GM23338 (cell line): ENCODE results near the gene EFCAB9. TPM values are rescaled to one million over a fixed set of nuclear protein-coding genes. Genes with fewer than 3 reads are reported as not detected.

Experiments
- ATAC-seq: fragments of 200-7000 bp; cut with Tn5 transposase; 3 replicates; pipeline ENCODE4 v1.9.1; 2020
- DNase-seq: peaks from one replicate; pipeline ENCODE4 v3.0.0-alpha.2; 2015; ENCODE audit warnings: low spot score
- H2AFZ ChIP-seq: fragments of 200-600 bp; sonication (generic); 2 replicates; pipeline ENCODE4 v1.8.0; 2016; ENCODE audit warnings: antibody characterized with exemption, mild to moderate bottlenecking, moderate library complexity
- H3F3A ChIP-seq: fragments of 200-600 bp; sonication (generic); replicated peaks from 2 replicates; pipeline ENCODE4 v1.8.0; 2017; ENCODE audit warnings: antibody characterized with exemption, mixed run types, low read depth
- H3K27ac ChIP-seq: fragments of 200-600 bp; sonication (generic); 2 replicates; pipeline ENCODE4 v1.6.1; 2016; ENCODE audit warnings: low read depth
- H3K27me3 ChIP-seq: fragments of 200-600 bp; sonication (generic); 2 replicates; pipeline ENCODE4 v1.8.0; 2016; ENCODE audit warnings: mild to moderate bottlenecking, mixed run types, moderate library complexity; ENCODE audit not compliant: insufficient read depth
- H3K36me3 ChIP-seq: fragments of 200-600 bp; sonication (generic); 2 replicates; pipeline ENCODE4 v1.8.0; 2016; ENCODE audit warnings: mild to moderate bottlenecking; ENCODE audit not compliant: insufficient read depth
- H3K4me1 ChIP-seq: fragments of 200-600 bp; sonication (generic); 2 replicates; pipeline ENCODE4 v1.8.0; 2016; ENCODE audit warnings: mild to moderate bottlenecking, moderate library complexity; ENCODE audit not compliant: insufficient read depth
- H3K4me2 ChIP-seq: fragments of 200-600 bp; sonication (generic); 2 replicates; pipeline ENCODE4 v1.7.1; 2017; ENCODE audit warnings: mixed run types
- H3K4me3 ChIP-seq: fragments of 200-600 bp; sonication (generic); 2 replicates; pipeline ENCODE4 v1.6.1; 2016; ENCODE audit warnings: mixed run types
- H3K79me2 ChIP-seq: fragments of 200-600 bp; sonication (generic); replicated peaks from 2 replicates; pipeline ENCODE4 v1.8.0; 2017; ENCODE audit warnings: mild to moderate bottlenecking; ENCODE audit not compliant: insufficient read depth
- H3K9me2 ChIP-seq: fragments of 200-600 bp; sonication (generic); 2 replicates; pipeline ENCODE4 v1.8.0; 2017; ENCODE audit not compliant: insufficient read depth
- H4K20me1 ChIP-seq: fragments of 200-600 bp; sonication (generic); replicated peaks from 2 replicates; pipeline ENCODE4 v1.8.0; 2017; ENCODE audit warnings: mild to moderate bottlenecking; ENCODE audit not compliant: insufficient read depth
- H3K27ac Mint-ChIP-seq: 2 replicates; pipeline ENCODE4 v1.8.0; 2020; ENCODE audit warnings: inconsistent platforms, mild to moderate bottlenecking, moderate library complexity, mixed read lengths
- H3K27me3 Mint-ChIP-seq: 3 replicates; pipeline ENCODE4 v1.8.0; 2022; ENCODE audit warnings: low read depth, mild to moderate bottlenecking, moderate library complexity, mixed read lengths, inconsistent platforms; ENCODE audit not compliant: insufficient read depth, poor library complexity
- H3K36me3 Mint-ChIP-seq: 3 replicates; pipeline ENCODE4 v1.8.0; 2021; ENCODE audit warnings: low read depth, mild to moderate bottlenecking, inconsistent platforms, moderate library complexity, mixed read lengths
- H3K4me1 Mint-ChIP-seq: 3 replicates; pipeline ENCODE4 v1.8.0; 2020; ENCODE audit warnings: mild to moderate bottlenecking, inconsistent platforms, mixed read lengths
- H3K4me3 Mint-ChIP-seq: 3 replicates; pipeline ENCODE4 v1.8.0; 2021; ENCODE audit warnings: moderate library complexity, mild to moderate bottlenecking, inconsistent platforms, mixed read lengths
- H3K9me3 Mint-ChIP-seq: 3 replicates; pipeline ENCODE4 v1.8.0; 2020; ENCODE audit warnings: moderate library complexity, mild to moderate bottlenecking, inconsistent platforms, mixed read lengths
- CREB1 ChIP-seq: fragments of 250-450 bp; sonication (Bioruptor Pico); IDR thresholded peaks from 2 replicates; pipeline ENCODE4 v1.5.0; 2020; ENCODE audit warnings: low read depth, mild to moderate bottlenecking, moderate library complexity
- EZH2 ChIP-seq: fragments of 200-600 bp; sonication (generic); IDR thresholded peaks from one replicate; pipeline ENCODE4 v1.8.0; 2017; ENCODE audit warnings: antibody characterized with exemption, mild to moderate bottlenecking, low read depth; ENCODE audit not compliant: unreplicated experiment
- EZH2phosphoT487 ChIP-seq: fragments of 200-600 bp; sonication (generic); IDR thresholded peaks from one replicate; pipeline ENCODE4 v1.8.1; 2018; ENCODE audit warnings: antibody characterized with exemption; ENCODE audit not compliant: unreplicated experiment
- JUNB ChIP-seq: IDR thresholded peaks from one replicate; pipeline ENCODE4 v1.6.1; 2016; ENCODE audit warnings: antibody characterized with exemption; ENCODE audit not compliant: unreplicated experiment
- NANOG ChIP-seq: IDR thresholded peaks from 2 replicates; pipeline ENCODE4 v1.6.1; 2016; ENCODE audit warnings: antibody characterized with exemption, borderline replicate concordance
- POLR2AphosphoS5 ChIP-seq: IDR thresholded peaks from 2 replicates; pipeline ENCODE4 v1.6.1; 2016; ENCODE audit warnings: antibody characterized with exemption, low read depth
- STAT1 ChIP-seq: IDR thresholded peaks from one replicate; pipeline ENCODE4 v1.6.1; 2016; ENCODE audit warnings: antibody characterized with exemption; ENCODE audit not compliant: unreplicated experiment
- ZNF114 ChIP-seq: fragments of 250-450 bp; sonication (Bioruptor Pico); IDR thresholded peaks from 2 replicates; pipeline ENCODE4 v1.5.0; 2020; ENCODE audit warnings: mild to moderate bottlenecking, moderate library complexity
- ZNF331 ChIP-seq: fragments of 250-450 bp; sonication (Bioruptor Pico); IDR thresholded peaks from 2 replicates; pipeline ENCODE4 v1.5.0; 2020; ENCODE audit warnings: low read depth, mild to moderate bottlenecking, moderate library complexity
- polyA plus RNA-seq: library from polyadenylated mRNA; unstranded; fragments of >200 nt; fragmentation: Nextera tagmentation; extraction: Ambion mirVana; gene quantifications from 2 replicates; pipeline ENCODE4 v1.2.1, GENCODE V29; 2016
- total RNA-seq: library from RNA; depleted of rRNA; stranded (reverse); fragments of >200 nt; shearing (Covaris generic); gene quantifications from 2 replicates; pipeline ENCODE4 v1.2.3, GENCODE V29; 2014
- TF ChIP-seq, protein P1 (sequence below): fragments of 250-450 bp; sonication (Bioruptor Pico); IDR thresholded peaks from 2 replicates; pipeline ENCODE4 v1.5.0; 2020; ENCODE audit warnings: mild to moderate bottlenecking, moderate library complexity
- TF ChIP-seq, protein P2 (sequence below), 2 experiments: fragments of 200-600 bp in 1 of 2; sonication (generic) in 1 of 2; conservative IDR thresholded peaks; 2 replicates each; pipeline versions ENCODE4 v1.5.1 to v1.6.1; 2016 to 2017; ENCODE audit warnings: antibody characterized with exemption in 2 of 2, low read depth in 2 of 2, mild to moderate bottlenecking in 2 of 2, moderate library complexity in 1 of 2
- TF ChIP-seq, protein P3 (sequence below): IDR thresholded peaks from 2 replicates; pipeline ENCODE4 v1.6.1; 2016; ENCODE audit warnings: antibody characterized with exemption

EFCAB9 gene
- total and polyA plus RNA-seq, 2 experiments from 2014 or later: not detected

DNA sequence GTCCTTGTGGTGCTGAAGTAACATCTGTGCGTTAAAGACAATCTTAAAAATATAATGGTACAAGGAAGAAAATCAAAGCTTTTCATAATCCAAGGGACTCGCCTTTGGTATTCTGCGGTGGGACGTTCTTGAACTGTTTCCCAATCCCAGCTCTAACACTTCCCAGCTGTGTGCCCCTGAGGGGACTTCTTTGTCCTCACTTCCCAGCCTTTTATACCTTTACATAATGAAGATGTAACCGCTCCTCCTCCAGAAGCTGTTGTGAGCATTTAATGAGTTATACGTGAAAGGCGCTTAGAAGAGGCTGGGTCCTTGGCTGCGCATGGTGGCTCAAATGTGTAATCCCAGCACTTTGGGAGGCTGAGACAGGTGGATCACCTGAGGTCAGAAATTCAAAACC lies 22.9 kb upstream of the EFCAB9 start:
- Histone ChIP-seq H2AFZ (no peak overlapping the region), H3K4me2 (no peak overlapping the region), H3K4me3 (no peak overlapping the region), H3K79me2 (peaks cover 10% of the 10 kb centered on the region), H3K27me3 (no peaks in the 10 kb centered on the region), H4K20me1 (peaks cover 3% of the 10 kb centered on the region), H3K36me3 (no peaks in the 10 kb centered on the region), H3F3A (peaks cover 4% of the 10 kb centered on the region; the same call in 1 of the 2 replicates), H3K27ac (no peak overlapping the region), H3K9me2 (no peaks in the 10 kb centered on the region), H3K4me1 (peaks cover 12% of the 10 kb centered on the region)
- H3K27ac Mint-ChIP-seq: no peak overlapping the region; the same call in 1 of the 2 replicates
- H3K27me3 Mint-ChIP-seq: peaks cover 6% of the 10 kb centered on the region
- DNase-seq (no peak), ATAC-seq (no peak)
- H3K36me3 Mint-ChIP-seq: no peaks in the 10 kb centered on the region
- no peaks in the 10 kb centered on the region for H3K9me3 Mint-ChIP-seq
- no peak overlapping the region for H3K4me3 Mint-ChIP-seq
- TF ChIP-seq EZH2phosphoT487: no peak
- H3K4me1 Mint-ChIP-seq: peaks cover 24% of the 10 kb centered on the region

DNA sequence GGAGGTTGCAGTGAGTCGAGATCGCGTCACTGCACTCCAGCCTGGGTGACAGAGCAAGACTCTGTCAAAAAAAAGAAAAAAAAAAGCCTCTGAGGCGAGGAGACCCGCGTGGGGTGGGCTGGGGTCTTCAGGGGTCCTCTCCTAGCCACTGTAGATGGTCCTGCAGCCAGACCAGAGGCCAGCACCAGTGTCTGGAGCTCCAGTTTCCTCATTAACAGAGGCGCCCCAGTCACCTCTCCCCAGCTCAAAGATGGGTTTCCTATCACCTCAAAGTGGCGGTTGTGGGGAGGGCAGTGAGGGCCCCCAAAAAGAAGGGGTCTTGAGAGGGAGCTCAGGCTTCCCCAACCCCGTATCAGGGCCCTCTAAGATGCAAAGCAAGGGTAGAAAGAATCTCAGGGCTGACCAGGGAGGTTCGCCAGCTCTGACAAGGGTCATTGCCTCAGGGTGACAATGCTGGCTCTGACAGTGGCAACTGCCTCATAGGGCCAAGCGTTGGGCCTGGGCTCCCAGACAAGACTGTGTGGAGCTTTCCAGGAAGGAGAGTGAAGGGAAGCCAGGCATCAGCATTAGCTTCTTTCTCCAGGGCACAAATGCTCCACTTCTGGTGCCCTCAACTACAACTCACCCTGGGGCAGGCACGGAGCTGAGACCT lies 20.9 kb upstream of the EFCAB9 start:
- H3K27ac ChIP-seq: no peak overlapping the region
- DNase-seq: no peak
- Mint-ChIP-seq H3K4me1 (peaks cover 24% of the 10 kb centered on the region), H3K27me3 (peaks cover 8% of the 10 kb centered on the region), H3K9me3 (no peaks in the 10 kb centered on the region), H3K27ac (no peak overlapping the region; the same call in 1 of the 2 replicates), H3K4me3 (no peak overlapping the region), H3K36me3 (no peaks in the 10 kb centered on the region)
- peaks cover 8% of the 10 kb centered on the region for H3K79me2 ChIP-seq
- no peaks in the 10 kb centered on the region for H3K27me3 ChIP-seq
- H3K4me3 ChIP-seq: no peak overlapping the region
- H3F3A ChIP-seq: peaks cover 4% of the 10 kb centered on the region; the same call in 1 of the 2 replicates
- H3K36me3 ChIP-seq: no peaks in the 10 kb centered on the region
- H3K9me2 ChIP-seq: no peaks in the 10 kb centered on the region
- H2AFZ ChIP-seq: no peak overlapping the region
- no peak overlapping the region for H3K4me2 ChIP-seq
- peaks cover 12% of the 10 kb centered on the region for H3K4me1 ChIP-seq
- no peak for ATAC-seq
- peaks cover 7% of the 10 kb centered on the region for H4K20me1 ChIP-seq
- no peak for TF ChIP-seq POLR2AphosphoS5
- TF ChIP-seq CREB1: no peak
- TF ChIP-seq, protein P1, sequence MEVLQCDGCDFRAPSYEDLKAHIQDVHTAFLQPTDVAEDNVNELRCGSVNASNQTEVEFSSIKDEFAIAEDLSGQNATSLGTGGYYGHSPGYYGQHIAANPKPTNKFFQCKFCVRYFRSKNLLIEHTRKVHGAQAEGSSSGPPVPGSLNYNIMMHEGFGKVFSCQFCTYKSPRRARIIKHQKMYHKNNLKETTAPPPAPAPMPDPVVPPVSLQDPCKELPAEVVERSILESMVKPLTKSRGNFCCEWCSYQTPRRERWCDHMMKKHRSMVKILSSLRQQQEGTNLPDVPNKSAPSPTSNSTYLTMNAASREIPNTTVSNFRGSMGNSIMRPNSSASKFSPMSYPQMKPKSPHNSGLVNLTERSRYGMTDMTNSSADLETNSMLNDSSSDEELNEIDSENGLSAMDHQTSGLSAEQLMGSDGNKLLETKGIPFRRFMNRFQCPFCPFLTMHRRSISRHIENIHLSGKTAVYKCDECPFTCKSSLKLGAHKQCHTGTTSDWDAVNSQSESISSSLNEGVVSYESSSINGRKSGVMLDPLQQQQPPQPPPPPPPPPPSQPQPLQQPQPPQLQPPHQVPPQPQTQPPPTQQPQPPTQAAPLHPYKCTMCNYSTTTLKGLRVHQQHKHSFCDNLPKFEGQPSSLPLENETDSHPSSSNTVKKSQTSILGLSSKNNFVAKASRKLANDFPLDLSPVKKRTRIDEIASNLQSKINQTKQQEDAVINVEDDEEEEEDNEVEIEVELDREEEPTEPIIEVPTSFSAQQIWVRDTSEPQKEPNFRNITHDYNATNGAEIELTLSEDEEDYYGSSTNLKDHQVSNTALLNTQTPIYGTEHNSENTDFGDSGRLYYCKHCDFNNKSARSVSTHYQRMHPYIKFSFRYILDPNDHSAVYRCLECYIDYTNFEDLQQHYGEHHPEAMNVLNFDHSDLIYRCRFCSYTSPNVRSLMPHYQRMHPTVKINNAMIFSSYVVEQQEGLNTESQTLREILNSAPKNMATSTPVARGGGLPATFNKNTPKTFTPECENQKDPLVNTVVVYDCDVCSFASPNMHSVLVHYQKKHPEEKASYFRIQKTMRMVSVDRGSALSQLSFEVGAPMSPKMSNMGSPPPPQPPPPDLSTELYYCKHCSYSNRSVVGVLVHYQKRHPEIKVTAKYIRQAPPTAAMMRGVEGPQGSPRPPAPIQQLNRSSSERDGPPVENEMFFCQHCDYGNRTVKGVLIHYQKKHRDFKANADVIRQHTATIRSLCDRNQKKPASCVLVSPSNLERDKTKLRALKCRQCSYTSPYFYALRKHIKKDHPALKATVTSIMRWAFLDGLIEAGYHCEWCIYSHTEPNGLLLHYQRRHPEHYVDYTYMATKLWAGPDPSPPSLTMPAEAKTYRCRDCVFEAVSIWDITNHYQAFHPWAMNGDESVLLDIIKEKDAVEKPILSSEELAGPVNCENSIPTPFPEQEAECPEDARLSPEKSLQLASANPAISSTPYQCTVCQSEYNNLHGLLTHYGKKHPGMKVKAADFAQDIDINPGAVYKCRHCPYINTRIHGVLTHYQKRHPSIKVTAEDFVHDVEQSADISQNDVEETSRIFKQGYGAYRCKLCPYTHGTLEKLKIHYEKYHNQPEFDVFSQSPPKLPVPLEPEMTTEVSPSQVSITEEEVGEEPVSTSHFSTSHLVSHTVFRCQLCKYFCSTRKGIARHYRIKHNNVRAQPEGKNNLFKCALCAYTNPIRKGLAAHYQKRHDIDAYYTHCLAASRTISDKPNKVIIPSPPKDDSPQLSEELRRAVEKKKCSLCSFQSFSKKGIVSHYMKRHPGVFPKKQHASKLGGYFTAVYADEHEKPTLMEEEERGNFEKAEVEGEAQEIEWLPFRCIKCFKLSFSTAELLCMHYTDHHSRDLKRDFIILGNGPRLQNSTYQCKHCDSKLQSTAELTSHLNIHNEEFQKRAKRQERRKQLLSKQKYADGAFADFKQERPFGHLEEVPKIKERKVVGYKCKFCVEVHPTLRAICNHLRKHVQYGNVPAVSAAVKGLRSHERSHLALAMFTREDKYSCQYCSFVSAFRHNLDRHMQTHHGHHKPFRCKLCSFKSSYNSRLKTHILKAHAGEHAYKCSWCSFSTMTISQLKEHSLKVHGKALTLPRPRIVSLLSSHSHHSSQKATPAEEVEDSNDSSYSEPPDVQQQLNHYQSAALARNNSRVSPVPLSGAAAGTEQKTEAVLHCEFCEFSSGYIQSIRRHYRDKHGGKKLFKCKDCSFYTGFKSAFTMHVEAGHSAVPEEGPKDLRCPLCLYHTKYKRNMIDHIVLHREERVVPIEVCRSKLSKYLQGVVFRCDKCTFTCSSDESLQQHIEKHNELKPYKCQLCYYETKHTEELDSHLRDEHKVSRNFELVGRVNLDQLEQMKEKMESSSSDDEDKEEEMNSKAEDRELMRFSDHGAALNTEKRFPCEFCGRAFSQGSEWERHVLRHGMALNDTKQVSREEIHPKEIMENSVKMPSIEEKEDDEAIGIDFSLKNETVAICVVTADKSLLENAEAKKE (CRISPR knock-in tag): no peak
- TF ChIP-seq EZH2phosphoT487: no peak
- TF ChIP-seq EZH2: no peak
- TF ChIP-seq, protein P2, sequence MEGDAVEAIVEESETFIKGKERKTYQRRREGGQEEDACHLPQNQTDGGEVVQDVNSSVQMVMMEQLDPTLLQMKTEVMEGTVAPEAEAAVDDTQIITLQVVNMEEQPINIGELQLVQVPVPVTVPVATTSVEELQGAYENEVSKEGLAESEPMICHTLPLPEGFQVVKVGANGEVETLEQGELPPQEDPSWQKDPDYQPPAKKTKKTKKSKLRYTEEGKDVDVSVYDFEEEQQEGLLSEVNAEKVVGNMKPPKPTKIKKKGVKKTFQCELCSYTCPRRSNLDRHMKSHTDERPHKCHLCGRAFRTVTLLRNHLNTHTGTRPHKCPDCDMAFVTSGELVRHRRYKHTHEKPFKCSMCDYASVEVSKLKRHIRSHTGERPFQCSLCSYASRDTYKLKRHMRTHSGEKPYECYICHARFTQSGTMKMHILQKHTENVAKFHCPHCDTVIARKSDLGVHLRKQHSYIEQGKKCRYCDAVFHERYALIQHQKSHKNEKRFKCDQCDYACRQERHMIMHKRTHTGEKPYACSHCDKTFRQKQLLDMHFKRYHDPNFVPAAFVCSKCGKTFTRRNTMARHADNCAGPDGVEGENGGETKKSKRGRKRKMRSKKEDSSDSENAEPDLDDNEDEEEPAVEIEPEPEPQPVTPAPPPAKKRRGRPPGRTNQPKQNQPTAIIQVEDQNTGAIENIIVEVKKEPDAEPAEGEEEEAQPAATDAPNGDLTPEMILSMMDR (conservative IDR thresholded peaks at IDR 0.05; ENCODE audit: low read depth in 2 of 2): no peak
- TF ChIP-seq, protein P3, sequence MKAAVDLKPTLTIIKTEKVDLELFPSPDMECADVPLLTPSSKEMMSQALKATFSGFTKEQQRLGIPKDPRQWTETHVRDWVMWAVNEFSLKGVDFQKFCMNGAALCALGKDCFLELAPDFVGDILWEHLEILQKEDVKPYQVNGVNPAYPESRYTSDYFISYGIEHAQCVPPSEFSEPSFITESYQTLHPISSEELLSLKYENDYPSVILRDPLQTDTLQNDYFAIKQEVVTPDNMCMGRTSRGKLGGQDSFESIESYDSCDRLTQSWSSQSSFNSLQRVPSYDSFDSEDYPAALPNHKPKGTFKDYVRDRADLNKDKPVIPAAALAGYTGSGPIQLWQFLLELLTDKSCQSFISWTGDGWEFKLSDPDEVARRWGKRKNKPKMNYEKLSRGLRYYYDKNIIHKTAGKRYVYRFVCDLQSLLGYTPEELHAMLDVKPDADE: no peak
- no peak for TF ChIP-seq ZNF114 (CRISPR knock-in tag)
- TF ChIP-seq STAT1: no peak
- TF ChIP-seq ZNF331 (CRISPR knock-in tag): no peak
- TF ChIP-seq JUNB: no peak
- TF ChIP-seq NANOG: no peak
